ENCODE data around the gene INSC. TPM values are rescaled to one million over a fixed set of nuclear protein-coding genes. Genes with fewer than 3 reads are reported as not detected.

Gene INSC
- total and polyA plus RNA-seq, 2 of the 13 experiments (the other 11 are each of a cell fraction or from before 2014, with no cell fraction given) = 0.09 TPM; not detected in 1

GRCh38 chr11:15145615-15146014 lies 30.9 kb downstream of the INSC start:
- ChIA-PET POLR2A (no interaction called here), CTCF (ENCODE audit: low intra/inter-chr PET ratio, low total read pairs) (no interaction called here)
- Histone ChIP-seq H3K27me3 (ENCODE audit: control insufficient read depth in 1 of 2, insufficient read depth in 2 of 2, low read length in 2 of 2) (no peaks in the 10 kb centered on the region), H2AFZ (ENCODE audit: low read length) (no peak overlapping the region), H3K4me3 (replicated peaks in 1 of 3; ENCODE audit: insufficient read depth in 1 of 3, low read depth in 2 of 3, low read length in 3 of 3) (no peak overlapping the region), H3K36me3 (replicated peaks in 1 of 2; ENCODE audit: control insufficient read depth in 1 of 2, insufficient read depth in 2 of 2, low read length in 2 of 2) (no peaks in the 10 kb centered on the region), H4K20me1 (ENCODE audit: insufficient read depth, low read length) (no peaks in the 10 kb centered on the region), H3K79me2 (ENCODE audit: insufficient read depth, low read length) (no peaks in the 10 kb centered on the region), H3K4me2 (ENCODE audit: low read depth, low read length) (no peak overlapping the region), H3K27ac (ENCODE audit: extremely low read length, insufficient read depth, low read length) (no peak overlapping the region), H3K4me1 (ENCODE audit: insufficient read depth, low read length) (0 out of 2 replicates have a peak, but pooled peaks cover 6% of the 10 kb centered on the region), H3K9ac (ENCODE audit: insufficient read depth, low read depth, low read length) (no peak overlapping the region), H3K9me3 (ENCODE audit: low read length) (no peaks in the 10 kb centered on the region)
- DNase-seq (ENCODE audit: low spot score) = no peak
- no peak for ATAC-seq
- intact Hi-C loops (cut with micrococcal nuclease; ENCODE audit: unreplicated experiment) = no loop called here
- TF ChIP-seq, protein P1, sequence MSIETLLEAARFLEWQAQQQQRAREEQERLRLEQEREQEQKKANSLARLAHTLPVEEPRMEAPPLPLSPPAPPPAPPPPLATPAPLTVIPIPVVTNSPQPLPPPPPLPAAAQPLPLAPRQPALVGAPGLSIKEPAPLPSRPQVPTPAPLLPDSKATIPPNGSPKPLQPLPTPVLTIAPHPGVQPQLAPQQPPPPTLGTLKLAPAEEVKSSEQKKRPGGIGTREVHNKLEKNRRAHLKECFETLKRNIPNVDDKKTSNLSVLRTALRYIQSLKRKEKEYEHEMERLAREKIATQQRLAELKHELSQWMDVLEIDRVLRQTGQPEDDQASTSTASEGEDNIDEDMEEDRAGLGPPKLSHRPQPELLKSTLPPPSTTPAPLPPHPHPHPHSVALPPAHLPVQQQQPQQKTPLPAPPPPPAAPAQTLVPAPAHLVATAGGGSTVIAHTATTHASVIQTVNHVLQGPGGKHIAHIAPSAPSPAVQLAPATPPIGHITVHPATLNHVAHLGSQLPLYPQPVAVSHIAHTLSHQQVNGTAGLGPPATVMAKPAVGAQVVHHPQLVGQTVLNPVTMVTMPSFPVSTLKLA (IDR thresholded peaks at IDR 0.05) = no peak
- TF ChIP-seq, protein P2, sequence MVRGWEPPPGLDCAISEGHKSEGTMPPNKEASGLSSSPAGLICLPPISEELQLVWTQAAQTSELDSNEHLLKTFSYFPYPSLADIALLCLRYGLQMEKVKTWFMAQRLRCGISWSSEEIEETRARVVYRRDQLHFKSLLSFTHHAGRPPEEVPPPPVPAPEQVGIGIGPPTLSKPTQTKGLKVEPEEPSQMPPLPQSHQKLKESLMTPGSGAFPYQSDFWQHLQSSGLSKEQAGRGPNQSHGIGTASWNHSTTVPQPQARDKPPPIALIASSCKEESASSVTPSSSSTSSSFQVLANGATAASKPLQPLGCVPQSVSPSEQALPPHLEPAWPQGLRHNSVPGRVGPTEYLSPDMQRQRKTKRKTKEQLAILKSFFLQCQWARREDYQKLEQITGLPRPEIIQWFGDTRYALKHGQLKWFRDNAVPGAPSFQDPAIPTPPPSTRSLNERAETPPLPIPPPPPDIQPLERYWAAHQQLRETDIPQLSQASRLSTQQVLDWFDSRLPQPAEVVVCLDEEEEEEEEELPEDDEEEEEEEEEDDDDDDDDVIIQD (CRISPR knock-in tag; IDR thresholded peaks at IDR 0.05; ENCODE audit: low read depth) = no peak
- TF ChIP-seq SP5 (CRISPR knock-in tag; IDR thresholded peaks at IDR 0.05; ENCODE audit: borderline replicate concordance, low read depth) (no peak), ZC3H4 (CRISPR knock-in tag; IDR thresholded peaks at IDR 0.05; ENCODE audit: borderline replicate concordance) (no peak)
- in situ Hi-C loops (cut with HindIII; ENCODE audit: extremely low pct_ligation_motif_present, low pct_unique_long_range_greater_than_20kb) = no loop called here
- no peak for FAIRE-seq
- whole genome bisulfite sequencing (ENCODE audit: low lambda C conversion rate) = no CpG with 5 or more reads among the region's 1 CpG
- BruUV-seq (replicated peaks) = no TSS peak

- BruUV-seq (replicated peaks) = no TSS peak
- Histone ChIP-seq H2AFZ (ENCODE audit: low read length) (no peak overlapping the region), H4K20me1 (ENCODE audit: insufficient read depth, low read length) (no peaks in the 10 kb centered on the region), H3K79me2 (ENCODE audit: insufficient read depth, low read length) (no peaks in the 10 kb centered on the region), H3K4me3 (replicated peaks in 1 of 3; ENCODE audit: insufficient read depth in 1 of 3, low read depth in 2 of 3, low read length in 3 of 3) (no peak overlapping the region), H3K27ac (ENCODE audit: extremely low read length, insufficient read depth, low read length) (no peak overlapping the region), H3K4me2 (ENCODE audit: low read depth, low read length) (no peak overlapping the region), H3K36me3 (replicated peaks in 1 of 2; ENCODE audit: control insufficient read depth in 1 of 2, insufficient read depth in 2 of 2, low read length in 2 of 2) (no peaks in the 10 kb centered on the region), H3K9me3 (ENCODE audit: low read length) (no peaks in the 10 kb centered on the region), H3K27me3 (ENCODE audit: control insufficient read depth in 1 of 2, insufficient read depth in 2 of 2, low read length in 2 of 2) (no peaks in the 10 kb centered on the region), H3K9ac (ENCODE audit: insufficient read depth, low read depth, low read length) (no peak overlapping the region), H3K4me1 (ENCODE audit: insufficient read depth, low read length) (0 out of 2 replicates have a peak, but pooled peaks cover 6% of the 10 kb centered on the region)
- ChIA-PET CTCF (ENCODE audit: low intra/inter-chr PET ratio, low total read pairs) (no interaction called here), POLR2A (no interaction called here)
- in situ Hi-C loops (cut with HindIII; ENCODE audit: extremely low pct_ligation_motif_present, low pct_unique_long_range_greater_than_20kb) = no loop called here
- FAIRE-seq (no peak), DNase-seq (ENCODE audit: low spot score) (no peak), ATAC-seq (no peak)
- intact Hi-C loops (cut with micrococcal nuclease; ENCODE audit: unreplicated experiment) = no loop called here
- 2% methylated on average over 3 of the region's 3 CpGs for WGBS (ENCODE audit: low lambda C conversion rate)
- TF ChIP-seq RELA (CRISPR knock-in tag; IDR thresholded peaks at IDR 0.05) = no peak
- no peak for TF ChIP-seq GFI1 (CRISPR knock-in tag; IDR thresholded peaks at IDR 0.05; ENCODE audit: borderline replicate concordance)
- TF ChIP-seq TOPORS (CRISPR knock-in tag; IDR thresholded peaks at IDR 0.05) = no peak
- TF ChIP-seq NR2F6 (IDR thresholded peaks at IDR 0.05) = no peak
- no peak for TF ChIP-seq NR2F6 (CRISPR knock-in tag; IDR thresholded peaks at IDR 0.05)
- TF ChIP-seq TAF15 (IDR thresholded peaks at IDR 0.05; ENCODE audit: low read depth, low read length, poor library complexity, severe bottlenecking) = no peak
- no peak for TF ChIP-seq ZNF20 (CRISPR knock-in tag; IDR thresholded peaks at IDR 0.05)
- no peak for TF ChIP-seq TBP (CRISPR knock-in tag; IDR thresholded peaks at IDR 0.05)
- no peak for TF ChIP-seq FOXO1 (CRISPR knock-in tag; IDR thresholded peaks at IDR 0.05)
- no peak for TF ChIP-seq KDM5B (CRISPR knock-in tag; IDR thresholded peaks at IDR 0.05; ENCODE audit: borderline replicate concordance)
- no peak for TF ChIP-seq NFYB (CRISPR knock-in tag; IDR thresholded peaks at IDR 0.05)
- TF ChIP-seq ZNF788 (CRISPR knock-in tag; IDR thresholded peaks at IDR 0.05; ENCODE audit: borderline replicate concordance) = no peak
- TF ChIP-seq ZNF235 (CRISPR knock-in tag; IDR thresholded peaks at IDR 0.05; ENCODE audit: borderline replicate concordance) = no peak
Measured at GRCh38 chr11:15146271-15147003, 31.7 kb downstream of the INSC start.

Data from HepG2 (cell line).